Activated T-cell treated with anti-CD3 and anti-CD28 coated beads for 1 hour (primary cell): ENCODE measurements around the gene SLC26A9.

Experiments used
- DNase-seq: peaks from one replicate; pipeline ENCODE4 v3.0.0-alpha.2; 2020; ENCODE audit warnings: low read depth

The SLC26A9 gene

GRCh38 chr1:205948886-205949285 is 5.6 kb upstream of the SLC26A9 start:
- DNase-seq = no peak

DNA sequence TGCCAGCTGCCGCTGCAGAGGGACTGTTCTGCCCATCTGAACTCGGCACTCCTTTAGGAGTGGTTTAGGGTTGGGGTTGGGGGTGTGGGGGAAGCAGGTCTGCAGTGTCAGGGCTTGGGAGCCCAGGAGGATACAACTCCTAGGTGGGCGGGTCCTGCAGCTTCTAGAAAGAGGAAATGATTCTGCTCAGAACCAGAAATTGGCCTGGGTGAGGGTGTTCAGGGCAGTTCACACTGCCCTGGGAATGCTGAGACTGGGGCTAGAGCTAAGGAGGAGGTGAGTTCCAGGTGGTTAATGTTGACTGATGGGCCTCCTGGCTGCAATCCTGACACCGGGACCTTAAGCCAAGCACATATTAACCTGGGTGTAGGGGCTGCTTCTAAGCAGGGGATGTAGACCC is 4.8 kb upstream of the SLC26A9 start:
- DNase-seq = no peak

GRCh38 chr1:205947024-205947423 is 3.8 kb upstream of the SLC26A9 start:
- no peak for DNase-seq

- no peak for DNase-seq
These were observed 1.8 kb upstream of the SLC26A9 start for GRCh38 chr1:205945069-205945468.

DNA sequence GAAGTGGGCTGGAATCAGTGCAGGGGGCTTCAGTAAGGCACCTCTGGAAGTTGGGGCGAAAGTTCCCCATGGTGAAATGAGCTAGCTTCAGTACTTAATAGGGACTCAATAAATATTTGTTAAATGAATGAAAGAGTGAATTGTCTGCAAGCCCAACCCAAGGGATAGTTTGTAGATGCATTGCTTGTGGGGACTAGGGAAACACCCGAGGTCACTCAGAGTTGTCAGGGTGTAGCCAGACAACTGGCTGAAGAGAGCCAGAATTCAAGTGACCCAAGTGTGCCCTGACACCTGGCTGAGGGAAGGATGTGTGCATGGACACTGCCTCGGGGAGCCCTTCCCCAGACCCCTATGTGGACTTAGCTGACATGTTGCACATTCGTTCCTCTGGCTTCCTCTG is 1.3 kb upstream of the SLC26A9 start:
- DNase-seq = no peak

- no peak for DNase-seq
These were observed 561 bp downstream of the SLC26A9 start for GRCh38 chr1:205942631-205943159.

DNA sequence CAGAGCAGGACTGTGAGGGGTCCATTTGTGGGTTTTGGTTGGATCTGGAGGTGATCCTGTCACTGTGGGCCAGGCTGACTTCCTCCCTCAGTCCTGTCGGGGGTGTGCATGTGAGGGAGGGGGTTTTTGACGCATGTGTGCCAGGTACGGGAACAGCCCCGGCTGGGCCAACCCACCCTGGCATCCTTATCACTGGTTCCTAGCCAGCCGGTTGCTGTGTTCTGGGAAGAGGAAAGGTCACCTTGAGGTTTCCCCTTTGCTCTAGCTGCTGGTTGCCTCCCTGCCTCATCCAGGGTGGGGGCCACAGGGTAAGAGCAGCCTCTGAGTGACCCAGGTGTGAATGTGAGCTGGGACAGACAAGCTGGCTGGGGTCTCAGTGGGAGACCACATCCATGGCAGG is 2.5 kb downstream of the SLC26A9 start:
- no peak for DNase-seq

GRCh38 chr1:205939690-205940330 is 3.4 kb downstream of the SLC26A9 start:
- DNase-seq = no peak

- no peak for DNase-seq
These were observed 4.6 kb downstream of the SLC26A9 start for GRCh38 chr1:205938682-205939081.

DNA sequence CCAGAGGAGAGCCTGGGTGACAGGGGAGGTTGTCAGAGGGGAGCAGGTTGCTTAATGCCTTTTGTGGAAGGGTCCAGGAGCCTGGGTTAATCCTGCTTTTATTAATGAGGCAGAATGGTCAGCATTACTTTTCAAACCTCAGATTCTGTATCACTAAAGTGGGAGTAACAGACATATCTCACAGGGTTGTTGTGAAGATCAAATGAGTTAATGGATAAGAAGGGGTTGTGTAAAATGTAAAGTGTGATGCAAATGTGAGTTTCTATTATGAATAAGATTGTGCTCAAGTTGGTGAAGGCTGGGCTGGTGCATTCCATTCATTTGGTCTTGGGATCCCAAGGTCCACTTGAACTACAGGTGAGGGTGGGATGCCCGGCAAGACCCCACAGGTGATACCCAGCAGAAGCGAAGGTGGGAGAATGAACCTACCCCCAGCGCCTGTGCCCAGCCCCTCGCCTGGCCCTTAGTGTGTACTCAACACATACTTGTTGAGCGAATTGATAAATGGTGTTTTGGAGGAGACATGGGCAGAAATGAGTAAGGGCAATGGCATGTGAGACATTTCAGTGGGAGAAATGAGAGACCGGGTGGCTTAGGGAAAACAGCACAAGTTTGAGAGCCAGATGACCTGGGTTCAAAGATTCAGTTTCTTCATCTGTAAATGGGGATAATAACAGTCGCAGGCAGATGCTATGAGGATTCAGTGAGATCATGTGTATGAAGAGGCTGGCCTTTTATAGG is 6.2 kb downstream of the SLC26A9 start:
- no peak for DNase-seq

DNA sequence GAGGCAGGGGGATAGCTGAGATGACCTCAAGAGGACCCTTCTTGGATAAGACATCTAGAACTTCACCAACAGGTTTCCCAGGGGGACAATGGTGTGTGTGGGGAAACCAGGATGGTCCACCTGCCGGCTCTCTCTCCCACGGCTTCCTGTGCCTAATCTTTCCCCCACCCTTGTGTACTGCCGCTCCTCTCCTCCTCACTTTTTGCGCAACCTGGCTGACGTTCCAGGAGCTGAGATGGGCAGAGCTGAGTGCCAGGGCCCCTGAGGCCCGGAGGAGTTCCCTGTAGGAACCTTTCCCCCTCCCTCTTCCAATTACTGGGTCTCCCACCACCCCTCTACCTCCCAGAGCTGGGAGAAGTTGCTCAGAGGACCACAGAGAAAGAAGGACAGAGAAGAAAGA is 6.9 kb downstream of the SLC26A9 start:
- no peak for DNase-seq

DNA sequence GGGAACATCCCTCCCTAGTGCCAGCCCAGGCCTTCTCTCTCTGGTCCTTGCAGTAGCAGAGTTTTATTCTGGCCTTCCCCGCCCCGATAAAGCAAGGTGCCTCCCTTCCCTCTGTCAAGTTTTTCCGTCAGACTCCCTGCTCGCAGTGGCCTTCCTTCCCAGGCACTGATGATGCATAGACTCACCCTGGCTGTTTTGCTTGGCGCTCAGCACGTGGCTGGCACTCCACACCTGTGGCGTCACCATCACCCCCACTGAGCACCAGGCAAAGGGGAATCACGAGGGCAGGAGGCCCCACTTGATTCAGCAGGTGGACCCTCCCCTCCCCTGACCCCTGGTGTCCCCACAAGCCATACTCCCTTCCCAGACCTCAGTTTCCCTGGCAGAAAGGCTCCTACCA is 7.4 kb downstream of the SLC26A9 start:
- no peak for DNase-seq

- no peak for DNase-seq
These were observed 8.5 kb downstream of the SLC26A9 start for GRCh38 chr1:205934788-205935187.

DNA sequence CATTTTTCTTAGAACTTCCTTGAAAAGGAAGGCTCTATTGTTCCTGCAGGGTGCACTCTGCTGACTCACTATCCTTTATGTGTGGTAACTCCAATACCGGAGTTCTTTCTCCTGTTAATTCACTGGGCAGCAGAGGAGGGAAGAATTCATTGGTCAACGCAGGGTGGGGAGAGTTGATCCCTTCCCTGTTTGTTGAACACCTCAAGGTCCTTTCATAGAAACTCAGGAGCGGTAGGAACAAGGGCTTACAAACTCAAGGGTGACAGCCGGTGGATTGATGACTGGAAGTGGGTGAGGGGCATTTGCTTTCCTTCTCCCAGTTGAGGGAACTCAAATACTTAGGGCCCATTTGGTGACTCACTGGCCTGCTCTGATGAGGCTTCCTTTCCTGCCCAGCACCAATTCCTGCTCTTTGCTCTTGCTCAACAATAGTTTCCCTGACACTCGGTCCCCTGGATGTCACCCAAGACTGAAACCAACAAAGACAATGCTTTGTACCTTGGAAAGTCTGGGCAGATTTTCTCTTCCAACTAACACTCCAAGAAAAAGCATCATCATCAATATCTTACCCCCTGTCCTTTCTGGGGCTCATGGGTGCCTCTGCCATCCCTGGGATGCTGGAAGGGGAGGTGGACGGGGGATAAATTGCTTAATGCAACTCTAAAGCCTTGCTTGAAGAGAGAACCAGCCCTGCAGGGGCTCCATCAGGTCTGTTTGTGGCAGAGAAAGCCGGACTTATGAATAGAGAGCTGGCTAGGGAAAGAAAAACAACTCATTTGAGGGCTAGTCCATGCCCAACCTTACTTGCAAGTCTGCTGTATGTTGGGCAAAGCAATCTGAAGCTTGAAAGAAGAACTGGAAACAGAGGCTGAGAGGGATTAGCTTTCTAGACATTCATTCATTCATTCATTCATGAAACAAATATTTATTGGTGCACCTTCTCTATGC is 9.3 kb downstream of the SLC26A9 start:
- no peak for DNase-seq

- no peak for DNase-seq
These were observed 10.5 kb downstream of the SLC26A9 start for GRCh38 chr1:205932776-205933175.

DNA sequence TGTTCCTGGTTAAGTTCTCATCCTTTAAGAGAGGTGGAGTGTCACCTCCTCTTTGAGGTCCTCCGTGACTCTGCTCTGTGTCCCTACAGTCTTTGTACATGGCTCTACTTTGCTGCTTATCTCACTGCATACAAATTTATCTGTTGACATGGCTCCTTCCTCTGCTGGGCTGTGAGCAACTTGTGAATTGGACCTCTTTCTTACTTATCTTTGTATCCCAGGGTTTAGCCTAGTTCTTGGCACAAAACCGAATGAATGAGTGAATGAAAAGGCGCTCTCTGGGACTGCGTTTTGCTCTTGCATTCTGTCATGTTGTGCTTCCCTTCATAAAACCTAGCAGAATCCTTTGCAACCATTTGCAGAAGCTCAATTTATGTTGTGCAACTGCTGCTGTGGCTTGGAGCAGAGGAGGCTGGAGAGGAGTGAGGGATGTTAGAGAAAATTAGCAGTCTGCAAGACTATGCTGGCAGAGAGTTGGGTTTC is 12.4 kb downstream of the SLC26A9 start:
- DNase-seq = no peak

DNA sequence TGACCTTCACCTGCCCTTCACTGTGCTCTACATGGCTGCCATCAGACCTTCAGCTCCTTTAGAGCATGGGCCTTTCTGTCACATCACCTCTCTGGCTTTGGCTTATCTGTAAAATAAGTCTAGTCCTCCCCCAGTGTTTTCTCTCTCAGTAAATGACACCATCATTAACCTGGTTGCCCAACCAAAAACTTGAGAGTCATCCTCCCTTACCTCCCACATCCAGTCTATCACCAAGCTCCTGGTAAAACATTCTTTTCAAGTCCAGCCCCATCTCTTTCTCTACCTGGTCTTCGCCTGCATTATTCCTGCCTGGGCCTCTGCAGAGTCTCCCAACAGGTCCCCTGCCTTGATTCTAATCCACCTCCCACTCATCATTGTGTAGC is 13.1 kb downstream of the SLC26A9 start:
- no peak for DNase-seq

DNA sequence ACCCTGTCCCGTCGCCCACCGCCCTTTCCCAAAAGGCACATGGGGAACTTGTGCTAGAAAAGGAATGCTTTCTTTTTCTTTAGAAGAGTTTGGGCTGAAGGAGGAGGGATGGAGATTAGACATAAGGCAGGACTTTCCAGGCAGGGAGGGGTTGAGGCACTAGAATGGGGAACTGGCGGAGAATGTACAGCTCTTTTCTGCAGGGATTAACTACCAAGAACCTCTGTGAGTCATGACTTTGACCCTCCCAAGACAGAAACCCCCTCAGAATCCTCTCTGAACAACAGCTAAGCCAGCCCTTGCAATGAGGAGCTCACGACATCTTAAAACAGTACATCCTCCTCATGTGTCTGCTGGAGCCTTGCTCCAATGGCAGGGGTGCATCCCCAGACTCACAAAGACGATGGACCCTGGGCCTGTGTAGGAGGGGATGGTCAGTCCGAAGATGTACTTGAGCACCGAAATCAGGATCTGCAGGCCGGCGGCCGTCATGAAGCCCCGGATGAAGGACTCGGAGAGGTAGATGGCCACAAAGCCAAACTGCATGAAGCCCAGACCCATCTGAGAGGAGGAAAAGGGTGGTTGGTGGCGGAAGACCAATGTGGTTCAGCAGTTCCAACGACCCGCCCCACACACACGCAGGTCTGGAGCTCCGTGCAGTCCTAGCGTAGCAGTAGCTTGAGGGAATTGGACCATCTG is 13.6 kb downstream of the SLC26A9 start:
- no peak for DNase-seq

DNA sequence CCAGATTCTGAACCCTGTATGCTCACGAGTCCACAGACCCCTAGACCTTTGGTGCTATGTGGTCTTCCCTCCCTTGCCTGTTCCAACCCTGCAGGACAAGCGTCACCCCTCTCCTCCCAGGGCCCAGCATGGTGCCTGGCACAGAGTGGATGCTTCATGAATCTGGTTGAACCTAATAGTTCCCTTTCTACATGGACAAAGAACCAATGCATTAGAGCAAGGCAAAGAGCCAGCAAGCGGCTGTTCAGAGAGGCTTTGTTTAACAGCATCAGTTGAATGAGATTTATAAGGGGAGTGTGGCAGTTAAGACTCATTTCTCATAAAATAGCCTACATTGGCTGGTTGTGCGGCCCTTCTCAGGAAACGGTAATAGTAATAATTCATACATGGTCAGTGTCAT is 14.9 kb downstream of the SLC26A9 start:
- no peak for DNase-seq

GRCh38 chr1:205927676-205928075 is 15.6 kb downstream of the SLC26A9 start:
- DNase-seq = no peak

- no peak for DNase-seq
These were observed 16.0 kb downstream of the SLC26A9 start for GRCh38 chr1:205927247-205927646.

- DNase-seq = no peak
These were observed 16.6 kb downstream of the SLC26A9 start for GRCh38 chr1:205926636-205927035.
